Right lobe of liver (tissue), 6 donors: ENCODE data around the gene ADAMTSL5. TPM values are rescaled to one million over a fixed set of nuclear protein-coding genes. Genes with fewer than 3 reads are reported as not detected.
A peak's percentile ranks its signal among the peaks of the same experiment; 100 is the strongest.
"Not testable (repeated sequence)": the region's sequence is repeated elsewhere in the genome, so short reads cannot be mapped to it uniquely, and the experiment has no call there.

Experiments
- ATAC-seq, 4 donors: fragments of 200-7000 bp; cut with Tn5 transposase; one replicate each; pipeline ENCODE4 v1.9.1; 2020; ENCODE audit warnings: mild to moderate bottlenecking in 4 of 4, moderate library complexity in 4 of 4
- DNase-seq, 3 donors: peaks; one replicate each; pipeline ENCODE4 v3.0.0-alpha.2; 2020
- H3K27ac ChIP-seq, 3 donors: fragments of 200-600 bp; one replicate each; pipeline ENCODE4 v1.8.0; 2022
- H3K27me3 ChIP-seq, 2 donors: fragments of 200-600 bp; one replicate each; pipeline ENCODE4 v1.8.0; 2022
- H3K36me3 ChIP-seq, 4 donors: fragments of 200-600 bp; sonication (generic) in 1 of 4; one replicate each; pipeline versions ENCODE4 v1.5.1 to v1.8.0; 2017 to 2022; ENCODE audit warnings: control low read depth in 1 of 4
- H3K4me1 ChIP-seq, 4 donors: fragments of 200-600 bp; sonication (generic) in 1 of 4; one replicate each; pipeline versions ENCODE4 v1.5.1 to v1.8.0; 2017 to 2022; ENCODE audit warnings: control low read depth in 1 of 4
- H3K4me3 ChIP-seq, 3 donors: fragments of 200-600 bp; one replicate each; pipeline ENCODE4 v1.8.0; 2022
- H3K9me3 ChIP-seq, 4 donors: fragments of 200-600 bp; sonication (generic) in 1 of 4; one replicate each; pipeline versions ENCODE4 v1.5.1 to v1.8.0; 2017 to 2022; ENCODE audit warnings: control low read depth in 1 of 4
- CTCF ChIP-seq, 4 donors: fragments of 200-600 bp in 3 of 4; fragments of 450-650 bp in 1 of 4; IDR thresholded peaks; one replicate each; pipeline versions ENCODE4 v1.5.1 to v1.8.0; 2016 to 2022; ENCODE audit warnings: antibody characterized with exemption in 4 of 4, mild to moderate bottlenecking in 2 of 4
- POLR2A ChIP-seq: fragments of 450-650 bp; IDR thresholded peaks from one replicate; pipeline ENCODE4 v1.6.1; 2017; ENCODE audit warnings: antibody characterized with exemption, mild to moderate bottlenecking
- WGBS: methylation state at CpG from one replicate; pipeline ENCODE4 v1.1.6; 2018; ENCODE audit warnings: low coverage, low lambda C conversion rate; ENCODE audit not compliant: insufficient coverage; ENCODE audit errors: missing lambda C conversion rate; 5-methylcytosine and 5-hydroxymethylcytosine counted together
- intact Hi-C, 2 donors: fragments of 100-400 bp; cut with DNase I; formaldehyde crosslinking; loops; one replicate each; pipeline versions ENCODE4 v1.11.2 to v1.14.1; 2022
- total RNA-seq, 6 experiments: library from RNA; depleted of rRNA in 2 of 6; stranded (reverse); fragments of >200 nt in 2 of 6; fragmentation: NEBNext Ultra II Directional in 3 of 6; extraction: Animal tissue kit (Norgen Biotek cat#: 25700) in 3 of 6; gene quantifications; one replicate each; pipeline versions ENCODE4 v1.1.0 to v1.2.4, GENCODE V29; 2016 to 2023
- donor health status: DM: no; HTN: yes; CAD: no.
- donor health status: DM: no; HTN: no; CAD: no.
- donor health status: DM: no; HTN: no; CAD: no.
- donor health status: DM: no; HTN: yes; CAD: no.
- donor health status: DM: no; HTN: yes; CAD: no.

Gene ADAMTSL5
- total RNA-seq, 6 experiments from 2014 or later, result 1.8 to 6.9 (median 4.5) TPM

- TF ChIP-seq CTCF (IDR thresholded peaks at IDR 0.05), result no peak
- no peak for TF ChIP-seq POLR2A
- Histone ChIP-seq H3K9me3 (no peaks in the 10 kb centered on the region), H3K36me3 (no peaks in the 10 kb centered on the region), H3K4me1 (no peaks in the 10 kb centered on the region), H3K27ac (no peak overlapping the region), H3K4me3 (no peak overlapping the region), H3K27me3 (no peaks in the 10 kb centered on the region)
- intact Hi-C loops, result no loop called here
- ATAC-seq (no peak), DNase-seq (no peak)
- no CpG with 5 or more reads among the region's 14 CpGs for WGBS
Observed at GRCh38 chr19:1521636-1522035, 8.8 kb upstream of the ADAMTSL5 start.

- DNase-seq (no peak), ATAC-seq (peak in 1 of 4 donors; percentile 7)
- TF ChIP-seq CTCF (IDR thresholded peaks at IDR 0.05), result no peak
- no peak for TF ChIP-seq POLR2A
- WGBS, result 61% methylated on average over 3 of the region's 17 CpGs
- intact Hi-C loops, result no loop called here
- Histone ChIP-seq H3K4me3 (no peak overlapping the region), H3K9me3 (no peaks in the 10 kb centered on the region), H3K36me3 (no peaks in the 10 kb centered on the region), H3K4me1 (no peaks in the 10 kb centered on the region), H3K27me3 (no peaks in the 10 kb centered on the region), H3K27ac (no peak overlapping the region)
Observed at GRCh38 chr19:1520203-1520780, 7.5 kb upstream of the ADAMTSL5 start.

GRCh38 chr19:1519802-1520201 lies 7.0 kb upstream of the ADAMTSL5 start:
- DNase-seq, H3K27ac ChIP-seq, H3K4me1 ChIP-seq, H3K9me3 ChIP-seq, H3K36me3 ChIP-seq, H3K27me3 ChIP-seq, ATAC-seq, H3K4me3 ChIP-seq: not testable (repeated sequence)
- 53% methylated on average over 4 of the region's 8 CpGs for WGBS
- intact Hi-C loops, result loop anchor here (10.0 kb wide), 2 partner anchors 65 to 75 kb away; partner anchors contain the start of gene APC2 (in 1 of the 2)

GRCh38 chr19:1518471-1518870 lies 5.7 kb upstream of the ADAMTSL5 start:
- Histone ChIP-seq H3K4me1 (peaks cover 0 to 2% (median 0%) of the 10 kb centered on the region in 4 donors), H3K36me3 (no peaks in the 10 kb centered on the region), H3K9me3 (no peaks in the 10 kb centered on the region), H3K27ac (no peak overlapping the region), H3K27me3 (no peaks in the 10 kb centered on the region), H3K4me3 (no peak overlapping the region)
- intact Hi-C loops, result loop anchor here (10.0 kb wide), 2 partner anchors 64 to 74 kb away; partner anchors contain the start of gene APC2 (in 1 of the 2)
- no peak for TF ChIP-seq POLR2A
- no peak for TF ChIP-seq CTCF (IDR thresholded peaks at IDR 0.05)
- DNase-seq, result no peak
- ATAC-seq, result no peak
- no CpG with 5 or more reads among the region's 4 CpGs for WGBS

GRCh38 chr19:1516395-1516753 lies 3.6 kb upstream of the ADAMTSL5 start:
- intact Hi-C loops, result loop anchor here (10.0 kb wide), 2 partner anchors 62 to 72 kb away; partner anchors contain the start of gene APC2 (in 1 of the 2)
- no peaks in the 10 kb centered on the region for H3K27me3 ChIP-seq
- ATAC-seq (no peak), DNase-seq (no peak)
- H3K4me1 ChIP-seq, result peaks cover 0 to 7% (median 0%) of the 10 kb centered on the region in 4 donors
- 70% methylated on average over 6 of the region's 8 CpGs for WGBS
- TF ChIP-seq CTCF (IDR thresholded peaks at IDR 0.05) (no peak), POLR2A (no peak)
- H3K27ac ChIP-seq, result no peak overlapping the region
- no peaks in the 10 kb centered on the region for H3K36me3 ChIP-seq
- no peak overlapping the region for H3K4me3 ChIP-seq
- H3K9me3 ChIP-seq, result no peaks in the 10 kb centered on the region
